Measurements from ENCODE around the gene SOX13. TPM values are rescaled to one million over a fixed set of nuclear protein-coding genes. Genes with fewer than 3 reads are reported as not detected.
A peak's percentile ranks its signal among the peaks of the same experiment; 100 is the strongest.

Gene SOX13
- total and polyA plus RNA-seq, 5 donors from 2014 or later = 0.47 TPM; not detected in 4

DNA sequence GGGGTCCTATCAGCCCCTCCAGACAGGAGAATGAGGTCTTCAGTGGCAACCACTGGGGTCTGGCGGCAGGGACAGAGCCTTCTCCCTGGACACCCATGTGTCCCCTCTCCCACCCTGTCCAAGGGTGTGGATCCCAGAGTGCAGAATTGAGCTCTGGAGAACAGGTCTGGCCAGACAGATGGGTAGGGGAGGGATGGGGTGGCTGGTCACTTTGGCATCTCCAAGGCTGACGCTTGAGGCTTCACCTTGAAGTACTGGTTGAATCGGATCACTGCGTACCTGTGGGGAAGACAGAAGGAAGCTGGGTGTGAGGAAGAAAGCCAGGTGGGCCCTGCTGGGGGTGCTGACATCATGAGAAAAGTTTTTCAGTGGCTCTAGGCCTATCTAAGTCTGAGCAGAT, 59.1 kb downstream of the SOX13 start:
- Mint-ChIP-seq H3K27me3 (peaks cover 13% of the 10 kb centered on the region), H3K4me1 (peaks cover 0 to 8% (median 4%) of the 10 kb centered on the region in 4 donors), H3K9me3 (no peaks in the 10 kb centered on the region), H3K36me3 (no peaks in the 10 kb centered on the region), H3K27ac (no peak overlapping the region), H3K4me3 (no peak overlapping the region)
- H3K27me3 ChIP-seq (ENCODE audit: control insufficient read depth, insufficient read depth, low read length) = no peaks in the 10 kb centered on the region
- no peaks in the 10 kb centered on the region for H3K4me1 ChIP-seq (ENCODE audit: control insufficient read depth, insufficient read depth, low read length, poor library complexity, severe bottlenecking)
- ATAC-seq (ENCODE audit: low read depth in 2 of 2) = no peak
- DNase-seq = no peak
- no peaks in the 10 kb centered on the region for H3K9me3 ChIP-seq (ENCODE audit: control insufficient read depth in 2 of 2, low read length in 2 of 2)
- no peak overlapping the region for H3K27ac ChIP-seq (ENCODE audit: insufficient read depth, low read length, poor library complexity, severe bottlenecking)
- H3K4me3 ChIP-seq (ENCODE audit: low read depth, low read length) = no peak overlapping the region
- H3K36me3 ChIP-seq (ENCODE audit: control insufficient read depth, insufficient read depth, low read length) = no peaks in the 10 kb centered on the region

DNA sequence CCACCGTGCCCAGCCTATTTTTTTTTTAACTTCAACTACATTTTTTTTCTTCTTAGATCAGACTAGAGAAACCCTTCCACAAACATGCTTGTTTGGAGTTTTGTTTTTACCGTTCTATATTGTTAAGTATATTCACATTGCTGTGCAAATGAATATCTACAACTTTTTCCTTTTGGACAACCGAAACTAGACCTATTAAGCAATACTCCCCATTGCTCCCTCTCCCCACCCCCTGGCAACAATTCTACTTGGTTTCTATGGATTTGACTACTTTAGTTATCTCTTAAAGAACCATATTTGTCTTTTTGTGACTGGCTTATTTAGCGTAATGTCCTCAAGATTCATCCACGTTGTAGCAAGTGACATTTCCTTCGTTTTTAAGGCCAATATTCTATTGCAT, 59.8 kb downstream of the SOX13 start:
- H3K9me3 ChIP-seq (ENCODE audit: control insufficient read depth in 2 of 2, low read length in 2 of 2) = no peaks in the 10 kb centered on the region
- H3K4me1 ChIP-seq (ENCODE audit: control insufficient read depth, insufficient read depth, low read length, poor library complexity, severe bottlenecking) = no peaks in the 10 kb centered on the region
- no peak for ATAC-seq (ENCODE audit: low read depth in 2 of 2)
- no peak for DNase-seq
- Mint-ChIP-seq H3K27ac (peak overlapping the region in 1 of 3 donors; percentile 71), H3K4me3 (no peak overlapping the region), H3K9me3 (no peaks in the 10 kb centered on the region), H3K4me1 (peaks cover 0 to 8% (median 4%) of the 10 kb centered on the region in 4 donors), H3K36me3 (no peaks in the 10 kb centered on the region), H3K27me3 (peaks cover 8% of the 10 kb centered on the region)
- no peak overlapping the region for H3K27ac ChIP-seq (ENCODE audit: insufficient read depth, low read length, poor library complexity, severe bottlenecking)
- no peak overlapping the region for H3K4me3 ChIP-seq (ENCODE audit: low read depth, low read length)
- no peaks in the 10 kb centered on the region for H3K36me3 ChIP-seq (ENCODE audit: control insufficient read depth, insufficient read depth, low read length)
- no peaks in the 10 kb centered on the region for H3K27me3 ChIP-seq (ENCODE audit: control insufficient read depth, insufficient read depth, low read length)

DNA sequence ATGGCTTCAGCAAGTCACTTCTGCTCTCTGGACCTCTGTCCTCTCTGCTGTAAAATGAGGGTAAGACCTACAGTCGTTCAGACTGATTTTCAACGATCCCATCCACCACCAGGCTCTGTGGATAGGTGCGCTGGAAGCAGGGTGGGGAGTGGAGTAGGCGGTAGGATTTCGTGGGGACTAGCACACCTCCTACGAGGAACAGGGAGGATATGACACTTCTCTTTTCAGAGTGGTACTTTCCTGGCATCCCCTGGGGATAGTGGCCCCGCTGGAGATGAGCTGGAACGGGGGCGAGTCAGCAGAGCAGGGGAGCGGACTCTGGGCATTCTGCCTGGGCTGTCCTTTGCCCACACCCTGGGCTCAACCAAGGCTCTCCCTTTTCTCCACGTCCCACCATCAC, 61.2 kb downstream of the SOX13 start:
- Histone ChIP-seq H3K4me1 (ENCODE audit: control insufficient read depth, insufficient read depth, low read length, poor library complexity, severe bottlenecking) (no peaks in the 10 kb centered on the region), H3K4me3 (ENCODE audit: low read depth, low read length) (no peak overlapping the region), H3K9me3 (ENCODE audit: control insufficient read depth in 2 of 2, low read length in 2 of 2) (no peaks in the 10 kb centered on the region), H3K36me3 (ENCODE audit: control insufficient read depth, insufficient read depth, low read length) (no peaks in the 10 kb centered on the region), H3K27ac (ENCODE audit: insufficient read depth, low read length, poor library complexity, severe bottlenecking) (no peak overlapping the region), H3K27me3 (ENCODE audit: control insufficient read depth, insufficient read depth, low read length) (no peaks in the 10 kb centered on the region)
- no peak for DNase-seq
- Mint-ChIP-seq H3K27me3 (peaks cover 4% of the 10 kb centered on the region), H3K27ac (no peak overlapping the region), H3K36me3 (no peaks in the 10 kb centered on the region), H3K4me1 (peaks cover 0 to 3% (median 0%) of the 10 kb centered on the region in 4 donors), H3K9me3 (no peaks in the 10 kb centered on the region), H3K4me3 (no peak overlapping the region)
- ATAC-seq (ENCODE audit: low read depth in 2 of 2) = no peak

DNA sequence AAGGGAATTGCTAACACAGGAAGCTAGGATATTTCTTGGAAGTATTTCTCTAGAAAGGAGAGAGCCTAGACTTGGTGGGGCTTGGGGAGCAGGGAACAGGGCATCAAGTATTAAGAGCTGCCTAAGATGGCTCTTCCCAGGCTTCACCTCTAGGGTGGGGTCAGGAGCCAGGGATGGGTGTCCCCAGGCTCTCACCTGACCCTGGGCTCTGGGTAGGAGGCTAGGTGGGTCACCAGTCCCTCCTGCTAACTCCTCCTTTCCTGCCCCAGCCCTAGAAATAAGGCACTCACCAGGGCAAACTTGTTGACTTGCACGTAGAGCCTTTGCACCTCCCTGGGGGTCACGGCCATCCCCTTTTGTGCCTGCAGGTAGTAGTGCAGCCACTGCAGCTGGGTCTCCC, 63.9 kb downstream of the SOX13 start:
- Mint-ChIP-seq H3K36me3 (peaks cover 5% of the 10 kb centered on the region), H3K4me1 (no peaks in the 10 kb centered on the region), H3K9me3 (no peaks in the 10 kb centered on the region), H3K4me3 (no peak overlapping the region), H3K27ac (no peak overlapping the region), H3K27me3 (peaks cover 4% of the 10 kb centered on the region)
- ATAC-seq (ENCODE audit: low read depth in 2 of 2) (no peak), DNase-seq (no peak)
- Histone ChIP-seq H3K27ac (ENCODE audit: insufficient read depth, low read length, poor library complexity, severe bottlenecking) (no peak overlapping the region), H3K27me3 (ENCODE audit: control insufficient read depth, insufficient read depth, low read length) (no peaks in the 10 kb centered on the region), H3K4me1 (ENCODE audit: control insufficient read depth, insufficient read depth, low read length, poor library complexity, severe bottlenecking) (no peaks in the 10 kb centered on the region), H3K4me3 (ENCODE audit: low read depth, low read length) (no peak overlapping the region), H3K36me3 (ENCODE audit: control insufficient read depth, insufficient read depth, low read length) (no peaks in the 10 kb centered on the region), H3K9me3 (ENCODE audit: control insufficient read depth in 2 of 2, low read length in 2 of 2) (no peaks in the 10 kb centered on the region)

DNA sequence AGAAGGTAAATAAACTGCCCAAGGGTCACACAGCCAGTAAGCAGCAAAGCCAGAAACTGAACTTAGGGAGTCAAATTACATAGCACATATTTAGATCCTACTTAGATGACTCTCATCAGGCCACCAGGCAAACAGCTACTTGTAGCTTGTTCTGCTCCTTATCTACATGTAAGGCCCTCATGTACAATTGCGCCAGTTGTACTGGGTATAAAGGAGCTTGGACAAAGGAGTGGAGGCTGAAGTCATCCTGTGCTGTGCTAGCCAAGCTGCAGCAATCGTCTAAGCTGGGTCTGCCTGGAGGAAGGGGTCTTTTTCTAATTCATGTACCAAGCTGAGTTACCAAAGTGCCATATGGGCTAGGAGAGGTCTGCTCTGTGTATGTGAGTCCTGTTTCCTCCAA, 66.2 kb downstream of the SOX13 start:
- Histone ChIP-seq H3K36me3 (ENCODE audit: control insufficient read depth, insufficient read depth, low read length) (no peaks in the 10 kb centered on the region), H3K4me3 (ENCODE audit: low read depth, low read length) (no peak overlapping the region)

DNA sequence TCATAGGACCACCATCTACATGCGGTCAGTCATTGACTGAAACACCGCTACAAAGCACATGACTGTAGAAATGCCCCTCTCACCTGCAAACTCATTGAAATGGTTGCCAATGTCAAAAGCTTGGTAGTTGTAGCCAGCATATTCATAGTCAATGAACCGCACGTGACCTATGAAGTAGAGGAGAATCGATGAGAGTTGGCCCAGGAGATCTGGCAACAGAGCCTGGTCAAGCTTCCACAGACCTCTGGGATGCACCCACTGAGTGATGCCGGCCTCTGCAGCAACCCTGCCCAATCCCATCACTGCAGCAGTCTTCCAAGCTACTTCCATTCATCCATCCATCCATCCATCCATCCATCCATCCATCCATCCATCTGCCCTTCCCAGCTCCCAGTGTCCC, 67.0 kb downstream of the SOX13 start:
- Histone ChIP-seq H3K4me1 (ENCODE audit: control insufficient read depth, insufficient read depth, low read length, poor library complexity, severe bottlenecking) (no peaks in the 10 kb centered on the region), H3K27ac (ENCODE audit: insufficient read depth, low read length, poor library complexity, severe bottlenecking) (no peak overlapping the region), H3K27me3 (ENCODE audit: control insufficient read depth, insufficient read depth, low read length) (no peaks in the 10 kb centered on the region), H3K9me3 (ENCODE audit: control insufficient read depth in 2 of 2, low read length in 2 of 2) (no peaks in the 10 kb centered on the region), H3K4me3 (ENCODE audit: low read depth, low read length) (no peak overlapping the region), H3K36me3 (ENCODE audit: control insufficient read depth, insufficient read depth, low read length) (no peaks in the 10 kb centered on the region)
- DNase-seq (no peak), ATAC-seq (ENCODE audit: low read depth in 2 of 2) (no peak)
- Mint-ChIP-seq H3K36me3 (peaks cover 5% of the 10 kb centered on the region), H3K9me3 (peaks cover 0 to 2% (median 0%) of the 10 kb centered on the region in 7 donors), H3K4me3 (no peak overlapping the region), H3K4me1 (no peaks in the 10 kb centered on the region), H3K27ac (no peak overlapping the region), H3K27me3 (peaks cover 11% of the 10 kb centered on the region)

More for the DNA sequence above, 66.2 kb downstream of the SOX13 start:
- H3K36me3 Mint-ChIP-seq = peaks cover 5% of the 10 kb centered on the region
- no peak overlapping the region for H3K27ac ChIP-seq (ENCODE audit: insufficient read depth, low read length, poor library complexity, severe bottlenecking)
- H3K27me3 Mint-ChIP-seq = peaks cover 11% of the 10 kb centered on the region
- no peaks in the 10 kb centered on the region for H3K27me3 ChIP-seq (ENCODE audit: control insufficient read depth, insufficient read depth, low read length)
- no peaks in the 10 kb centered on the region for H3K9me3 ChIP-seq (ENCODE audit: control insufficient read depth in 2 of 2, low read length in 2 of 2)
- no peak overlapping the region for H3K4me3 Mint-ChIP-seq
- no peaks in the 10 kb centered on the region for H3K4me1 Mint-ChIP-seq
- no peaks in the 10 kb centered on the region for H3K4me1 ChIP-seq (ENCODE audit: control insufficient read depth, insufficient read depth, low read length, poor library complexity, severe bottlenecking)
- ATAC-seq (ENCODE audit: low read depth in 2 of 2) (no peak), DNase-seq (no peak)
- no peaks in the 10 kb centered on the region for H3K9me3 Mint-ChIP-seq
- H3K27ac Mint-ChIP-seq = no peak overlapping the region

DNA sequence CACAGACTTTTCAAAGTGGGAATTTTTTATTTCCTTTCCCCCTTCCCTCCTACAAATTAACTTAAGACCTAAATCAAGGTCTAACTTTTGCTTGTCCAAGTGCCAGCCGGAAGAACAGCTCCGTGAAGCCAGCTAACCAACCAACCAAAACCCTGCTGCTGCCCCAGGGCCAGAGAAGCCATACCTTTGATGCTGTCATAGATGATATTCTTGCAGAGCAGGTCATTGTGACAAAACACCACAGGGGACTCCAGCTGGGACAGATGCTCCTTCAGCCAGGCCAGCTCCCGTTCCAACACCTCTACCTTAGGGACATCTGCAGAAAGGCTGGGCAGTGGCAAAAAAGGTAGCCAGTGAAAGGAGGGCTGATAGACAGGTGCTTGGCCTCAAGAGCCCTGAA, 68.2 kb downstream of the SOX13 start:
- H3K9me3 ChIP-seq (ENCODE audit: control insufficient read depth in 2 of 2, low read length in 2 of 2) = no peaks in the 10 kb centered on the region
- Mint-ChIP-seq H3K4me3 (no peak overlapping the region), H3K27ac (no peak overlapping the region), H3K36me3 (peaks cover 5% of the 10 kb centered on the region), H3K9me3 (peaks cover 0 to 2% (median 0%) of the 10 kb centered on the region in 7 donors), H3K4me1 (no peaks in the 10 kb centered on the region), H3K27me3 (peaks cover 8% of the 10 kb centered on the region)
- H3K4me3 ChIP-seq (ENCODE audit: low read depth, low read length) = no peak overlapping the region
- DNase-seq = no peak
- H3K27me3 ChIP-seq (ENCODE audit: control insufficient read depth, insufficient read depth, low read length) = no peaks in the 10 kb centered on the region
- ATAC-seq (ENCODE audit: low read depth in 2 of 2) = no peak
- no peaks in the 10 kb centered on the region for H3K4me1 ChIP-seq (ENCODE audit: control insufficient read depth, insufficient read depth, low read length, poor library complexity, severe bottlenecking)
- H3K27ac ChIP-seq (ENCODE audit: insufficient read depth, low read length, poor library complexity, severe bottlenecking) = no peak overlapping the region
- H3K36me3 ChIP-seq (ENCODE audit: control insufficient read depth, insufficient read depth, low read length) = no peaks in the 10 kb centered on the region

DNA sequence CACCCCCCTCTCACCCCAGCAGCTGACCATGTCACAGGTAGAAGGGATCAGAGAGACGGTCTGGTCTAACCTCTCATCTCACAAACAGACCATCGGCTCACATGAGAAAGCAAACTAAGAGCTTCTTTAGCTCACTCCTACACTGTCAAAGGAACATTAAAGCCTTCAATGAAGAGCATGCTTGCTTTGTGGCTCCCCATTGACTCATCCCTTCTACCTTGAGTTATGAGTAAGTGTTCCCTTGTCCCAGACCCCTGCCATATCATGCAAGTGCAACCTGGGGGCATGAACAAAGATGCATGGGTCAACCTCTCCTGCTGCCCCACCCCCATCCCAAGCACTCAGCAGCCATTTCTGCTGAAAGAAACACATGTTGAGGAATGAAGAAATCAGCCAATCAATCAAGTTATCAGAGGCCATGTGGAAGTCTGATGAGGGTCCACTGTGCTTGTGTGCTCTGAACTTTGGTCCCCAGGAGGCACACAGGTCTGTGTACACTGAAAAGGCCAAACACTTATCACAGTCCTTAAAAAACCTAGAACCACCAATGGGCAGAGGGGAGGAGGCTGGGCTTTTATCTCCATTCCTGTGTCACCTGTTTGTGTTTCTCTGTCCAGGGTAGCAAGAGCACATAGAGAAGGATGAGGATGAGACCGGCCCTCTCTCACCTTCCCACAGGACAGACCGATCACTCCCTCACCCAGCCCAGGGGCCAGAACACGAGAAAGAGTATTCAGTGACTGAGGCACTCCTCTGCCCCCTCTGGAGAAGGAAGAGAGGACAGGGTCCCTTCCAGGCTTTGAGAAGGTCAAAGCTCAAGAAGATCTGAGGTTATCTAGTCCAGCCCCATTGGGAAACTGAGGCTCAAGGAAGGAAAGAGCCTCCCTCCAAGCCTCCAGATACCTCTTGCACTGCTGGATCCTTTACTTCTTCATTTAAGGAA, 69.4 kb downstream of the SOX13 start:
- Mint-ChIP-seq H3K4me1 (no peaks in the 10 kb centered on the region), H3K36me3 (peaks cover 5% of the 10 kb centered on the region), H3K27me3 (peaks cover 7% of the 10 kb centered on the region), H3K4me3 (no peak overlapping the region), H3K9me3 (peaks cover 0 to 2% (median 0%) of the 10 kb centered on the region in 7 donors), H3K27ac (no peak overlapping the region)
- no peaks in the 10 kb centered on the region for H3K27me3 ChIP-seq (ENCODE audit: control insufficient read depth, insufficient read depth, low read length)
- H3K36me3 ChIP-seq (ENCODE audit: control insufficient read depth, insufficient read depth, low read length) = no peaks in the 10 kb centered on the region
- H3K9me3 ChIP-seq (ENCODE audit: control insufficient read depth in 2 of 2, low read length in 2 of 2) = no peaks in the 10 kb centered on the region
- H3K4me1 ChIP-seq (ENCODE audit: control insufficient read depth, insufficient read depth, low read length, poor library complexity, severe bottlenecking) = no peaks in the 10 kb centered on the region
- ATAC-seq (ENCODE audit: low read depth in 2 of 2) (no peak), DNase-seq (no peak)
- H3K27ac ChIP-seq (ENCODE audit: insufficient read depth, low read length, poor library complexity, severe bottlenecking) = no peak overlapping the region
- no peak overlapping the region for H3K4me3 ChIP-seq (ENCODE audit: low read depth, low read length)
